ENCODE data around the gene YBEY. TPM values are rescaled to one million over a fixed set of nuclear protein-coding genes. Genes with fewer than 3 reads are reported as not detected.

The YBEY gene
- total and polyA plus RNA-seq, 2 experiments from 2014 or later, result 16.4 to 19.1 TPM

GRCh38 chr21:46269466-46269865, 16.7 kb upstream of the YBEY start:
- no peak overlapping the region for H3K9ac ChIP-seq
- H3K27me3 ChIP-seq (replicated peaks; ENCODE audit: insufficient read depth), result no peaks in the 10 kb centered on the region
- H4K20me1 ChIP-seq (ENCODE audit: insufficient read depth), result no peaks in the 10 kb centered on the region
- H3K79me2 ChIP-seq (ENCODE audit: insufficient read depth), result 0 out of 2 replicates have a peak, but pooled peaks cover 11% of the 10 kb centered on the region
- no peak overlapping the region for H3K27ac ChIP-seq
- in situ Hi-C loops (cut with MboI), result no loop called here
- WGBS, 2 experiments (ENCODE audit: low coverage in 1 of 2, low lambda C conversion rate in 2 of 2, missing lambda C conversion rate in 2 of 2), result 93 to 95% methylated on average over 10 of the region's 10 CpGs
- no peaks in the 10 kb centered on the region for H3K4me1 ChIP-seq (ENCODE audit: insufficient read depth)
- no peaks in the 10 kb centered on the region for H3K9me3 ChIP-seq (ENCODE audit: low read depth)
- no peaks in the 10 kb centered on the region; the same call in 1 of the 2 replicates for H3F3A ChIP-seq (ENCODE audit: insufficient read depth)
- peaks cover 59% of the 10 kb centered on the region for H3K36me3 ChIP-seq (ENCODE audit: low read depth)
- no peak for DNase-seq
- TF ChIP-seq EZH2phosphoT487 (IDR thresholded peaks at IDR 0.05; ENCODE audit: insufficient read depth, low read depth) (no peak), EZH2 (IDR thresholded peaks at IDR 0.05; ENCODE audit: insufficient read depth, poor library complexity, severe bottlenecking) (no peak)
- no peaks in the 10 kb centered on the region for H3K9me2 ChIP-seq (ENCODE audit: insufficient read depth)
- no peak overlapping the region for H3K4me3 ChIP-seq
- no peak overlapping the region for H2AFZ ChIP-seq
- H3K4me2 ChIP-seq (ENCODE audit: unreplicated experiment), result no peak overlapping the region

GRCh38 chr21:46273341-46273740, 12.8 kb upstream of the YBEY start:
- WGBS, 2 experiments (ENCODE audit: low coverage in 1 of 2, low lambda C conversion rate in 2 of 2, missing lambda C conversion rate in 2 of 2), result 96% methylated on average over 14 of the region's 14 CpGs
- no peaks in the 10 kb centered on the region for H3K4me1 ChIP-seq (ENCODE audit: insufficient read depth)
- no peak overlapping the region for H3K4me3 ChIP-seq
- in situ Hi-C loops (cut with MboI), result no loop called here
- no peaks in the 10 kb centered on the region for H3K9me3 ChIP-seq (ENCODE audit: low read depth)
- no peaks in the 10 kb centered on the region for H3K9me2 ChIP-seq (ENCODE audit: insufficient read depth)
- H3K27me3 ChIP-seq (replicated peaks; ENCODE audit: insufficient read depth), result no peaks in the 10 kb centered on the region
- no peaks in the 10 kb centered on the region; the same call in 1 of the 2 replicates for H3F3A ChIP-seq (ENCODE audit: insufficient read depth)
- H2AFZ ChIP-seq, result no peak overlapping the region
- TF ChIP-seq EZH2 (IDR thresholded peaks at IDR 0.05; ENCODE audit: insufficient read depth, poor library complexity, severe bottlenecking), result no peak
- no peak for TF ChIP-seq EZH2phosphoT487 (IDR thresholded peaks at IDR 0.05; ENCODE audit: insufficient read depth, low read depth)
- H3K9ac ChIP-seq, result no peak overlapping the region
- H3K79me2 ChIP-seq (ENCODE audit: insufficient read depth), result peaks cover 48% of the 10 kb centered on the region
- peaks cover 80% of the 10 kb centered on the region for H3K36me3 ChIP-seq (ENCODE audit: low read depth)
- H3K27ac ChIP-seq, result no peak overlapping the region
- no peak for DNase-seq
- no peaks in the 10 kb centered on the region; the same call in 1 of the 2 replicates for H4K20me1 ChIP-seq (ENCODE audit: insufficient read depth)
- no peak overlapping the region for H3K4me2 ChIP-seq (ENCODE audit: unreplicated experiment)

GRCh38 chr21:46274797-46275390, 11.2 kb upstream of the YBEY start:
- no peaks in the 10 kb centered on the region; the same call in 1 of the 2 replicates for H3F3A ChIP-seq (ENCODE audit: insufficient read depth)
- H3K36me3 ChIP-seq (ENCODE audit: low read depth), result peaks cover 82% of the 10 kb centered on the region
- H3K9me2 ChIP-seq (ENCODE audit: insufficient read depth), result no peaks in the 10 kb centered on the region
- no peaks in the 10 kb centered on the region for H3K9me3 ChIP-seq (ENCODE audit: low read depth)
- H2AFZ ChIP-seq, result no peak overlapping the region
- WGBS, 2 experiments (ENCODE audit: low coverage in 1 of 2, low lambda C conversion rate in 2 of 2, missing lambda C conversion rate in 2 of 2), result 89 to 94% methylated on average over 11 of the region's 11 CpGs
- in situ Hi-C loops (cut with MboI), result no loop called here
- H3K9ac ChIP-seq, result no peak overlapping the region
- DNase-seq, result no peak
- peaks cover 61% of the 10 kb centered on the region for H3K79me2 ChIP-seq (ENCODE audit: insufficient read depth)
- no peaks in the 10 kb centered on the region; the same call in 1 of the 2 replicates for H4K20me1 ChIP-seq (ENCODE audit: insufficient read depth)
- H3K27ac ChIP-seq, result no peak overlapping the region
- H3K4me1 ChIP-seq (ENCODE audit: insufficient read depth), result no peaks in the 10 kb centered on the region
- no peak overlapping the region for H3K4me2 ChIP-seq (ENCODE audit: unreplicated experiment)
- no peaks in the 10 kb centered on the region for H3K27me3 ChIP-seq (replicated peaks; ENCODE audit: insufficient read depth)
- no peak overlapping the region for H3K4me3 ChIP-seq
- no peak for TF ChIP-seq EZH2phosphoT487 (IDR thresholded peaks at IDR 0.05; ENCODE audit: insufficient read depth, low read depth)
- TF ChIP-seq EZH2 (IDR thresholded peaks at IDR 0.05; ENCODE audit: insufficient read depth, poor library complexity, severe bottlenecking), result no peak

GRCh38 chr21:46284077-46284644, 2.0 kb upstream of the YBEY start:
- no peaks in the 10 kb centered on the region for H3K9me2 ChIP-seq (ENCODE audit: insufficient read depth)
- no peak overlapping the region for H3K27ac ChIP-seq
- WGBS, 2 experiments (ENCODE audit: low coverage in 1 of 2, low lambda C conversion rate in 2 of 2, missing lambda C conversion rate in 2 of 2), result 86 to 89% methylated on average over 15 of the region's 15 CpGs
- H3F3A ChIP-seq (ENCODE audit: insufficient read depth), result peaks cover 25% of the 10 kb centered on the region
- peak overlapping the region; percentile 90 for H3K4me3 ChIP-seq
- in situ Hi-C loops (cut with MboI), result no loop called here
- peak overlapping the region; percentile 95 for H3K4me2 ChIP-seq (ENCODE audit: unreplicated experiment)
- H3K36me3 ChIP-seq (ENCODE audit: low read depth), result peaks cover 19% of the 10 kb centered on the region
- peak overlapping the region; percentile 88 for H3K9ac ChIP-seq
- H3K79me2 ChIP-seq (ENCODE audit: insufficient read depth), result peaks cover 85% of the 10 kb centered on the region
- peaks cover 37% of the 10 kb centered on the region for H3K4me1 ChIP-seq (ENCODE audit: insufficient read depth)
- H4K20me1 ChIP-seq (ENCODE audit: insufficient read depth), result no peaks in the 10 kb centered on the region
- DNase-seq, result no peak
- TF ChIP-seq EZH2phosphoT487 (IDR thresholded peaks at IDR 0.05; ENCODE audit: insufficient read depth, low read depth), result no peak
- H3K27me3 ChIP-seq (replicated peaks; ENCODE audit: insufficient read depth), result no peaks in the 10 kb centered on the region
- no peak overlapping the region for H2AFZ ChIP-seq
- no peaks in the 10 kb centered on the region for H3K9me3 ChIP-seq (ENCODE audit: low read depth)

Data from GM23248 (cell line).